ENCODE measurements around the gene ICAM4.

- TF ChIP-seq USF2 (IDR thresholded peaks at IDR 0.05; ENCODE audit: borderline replicate concordance, low read depth, low read length) (no peak), CTCF (IDR thresholded peaks at IDR 0.05) (no peak), RAD21 (IDR thresholded peaks at IDR 0.05; ENCODE audit: low read length) (no peak), POLR2AphosphoS5 (IDR thresholded peaks at IDR 0.05; ENCODE audit: low read depth, low read length) (no peak), TEAD4 (IDR thresholded peaks at IDR 0.05; ENCODE audit: borderline replicate concordance, insufficient read depth) (no peak)
These were observed 4.3 kb downstream of the ICAM4 start for GRCh38 chr19:10290876-10291553.
